Erythroblast (primary cell): ENCODE data around the gene RNF220.

Experiments used
- DNase-seq, 2 experiments: peaks; one replicate each; lab custom pipeline; 2025; lab: John Stamatoyannopoulos, UW
- GATA1 ChIP-seq: IDR thresholded peaks from 2 replicates; pipeline ENCODE4 v1.6.1; 2011; ENCODE audit warnings: low read depth, mild to moderate bottlenecking, control low read depth, low read length, moderate library complexity
- POLR2A ChIP-seq: IDR thresholded peaks from 2 replicates; pipeline ENCODE4 v1.6.1; 2011; ENCODE audit warnings: mild to moderate bottlenecking, low read length

Gene RNF220

DNA sequence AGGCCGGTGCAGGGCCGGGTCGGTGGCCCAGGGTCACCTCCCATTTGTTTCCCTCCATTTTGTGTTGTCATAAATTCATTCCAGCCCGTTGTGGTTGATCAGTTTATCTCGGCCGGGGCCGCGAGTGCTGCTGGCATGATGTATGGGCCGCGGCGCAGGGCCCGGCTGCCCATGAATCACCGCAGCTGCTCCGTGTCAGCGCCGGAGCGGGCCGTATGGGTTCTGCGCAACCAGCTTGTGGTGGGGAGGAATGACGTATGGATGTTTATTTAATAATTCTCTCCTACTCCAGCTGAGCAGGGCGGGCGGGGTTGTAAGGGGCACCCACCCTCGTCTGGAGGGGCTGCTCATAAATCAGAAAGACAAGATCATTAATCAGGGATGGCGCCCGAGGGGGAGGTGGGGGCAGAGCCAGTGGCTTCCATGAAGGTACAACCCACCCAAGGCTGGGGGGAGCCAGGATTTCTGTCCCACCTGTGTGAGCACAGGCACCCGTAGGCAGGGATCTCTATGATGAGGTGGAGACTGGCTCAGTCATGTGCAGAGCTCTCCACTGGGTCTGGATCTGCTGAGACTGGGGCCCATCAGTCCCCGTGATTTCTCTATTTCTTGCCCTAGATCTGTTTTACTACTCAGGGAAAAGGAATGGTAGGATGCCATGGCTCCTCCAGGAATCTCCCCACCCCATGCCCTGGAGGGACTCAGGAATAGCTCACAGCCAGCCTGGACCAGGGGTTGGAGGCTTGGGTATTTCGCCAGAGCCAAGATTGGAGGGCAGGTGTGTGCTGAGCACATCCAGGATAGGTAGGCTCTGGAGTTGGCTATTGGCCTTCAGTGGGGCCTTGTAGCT is 241.4 kb downstream of the RNF220 start:
- no peak for TF ChIP-seq GATA1
- DNase-seq: no peak

DNA sequence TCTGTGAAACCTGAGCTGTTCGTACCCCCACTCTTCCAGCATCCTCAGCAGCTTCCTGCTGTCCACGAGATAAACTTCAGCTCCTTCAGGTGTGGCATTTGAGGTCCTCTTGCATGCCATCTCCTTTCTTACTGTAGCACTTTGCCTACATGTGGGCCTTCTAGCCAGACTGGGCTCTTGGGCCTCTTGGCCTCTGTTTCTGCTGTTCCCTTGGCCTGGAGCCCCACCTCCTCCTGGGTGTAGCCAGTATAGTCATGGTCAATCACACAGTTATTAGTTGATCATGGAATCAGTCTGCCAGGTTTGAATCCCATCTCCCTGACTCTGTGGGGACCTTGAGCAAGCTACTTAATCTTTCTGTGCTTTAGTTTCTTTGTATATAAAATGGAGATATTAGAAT is 242.8 kb downstream of the RNF220 start:
- TF ChIP-seq POLR2A: no peak
- TF ChIP-seq GATA1: no peak
- no peak for DNase-seq

DNA sequence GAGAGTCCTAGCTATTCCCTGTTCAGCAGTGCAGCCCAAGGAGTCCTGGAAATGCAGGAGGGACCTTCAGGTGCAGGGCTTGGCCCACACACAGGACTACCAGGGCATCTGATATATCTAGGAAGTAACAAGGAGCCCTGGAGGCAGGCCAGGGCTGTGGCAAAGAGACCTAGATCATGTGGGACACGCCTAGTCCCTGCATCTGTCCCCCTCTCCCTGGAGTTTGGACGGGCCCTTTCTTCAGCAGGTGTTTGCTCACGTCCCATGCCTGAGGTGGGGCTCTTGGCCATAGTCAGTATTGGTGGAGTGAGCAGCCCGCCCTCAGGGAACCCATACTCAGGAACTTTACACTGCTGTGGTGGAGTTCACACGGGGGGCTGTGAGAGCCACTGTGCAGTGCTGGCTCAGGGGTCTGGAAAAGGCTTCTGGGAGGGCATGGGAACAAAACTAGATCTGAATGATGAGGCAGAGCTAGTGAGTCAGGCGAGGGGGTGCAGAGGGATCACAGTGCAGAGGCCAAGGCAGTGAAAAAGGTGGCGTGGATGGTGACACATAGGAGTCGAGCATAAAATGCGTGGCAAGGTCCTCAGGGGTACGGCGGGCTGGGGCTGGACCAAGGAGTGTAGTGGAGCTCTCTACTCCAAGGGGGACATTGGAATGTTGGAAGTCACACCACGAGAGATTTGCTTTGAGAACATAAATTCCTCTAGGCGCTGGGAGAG is 243.6 kb downstream of the RNF220 start:
- TF ChIP-seq GATA1 (no peak), POLR2A (no peak)
- DNase-seq: no peak

DNA sequence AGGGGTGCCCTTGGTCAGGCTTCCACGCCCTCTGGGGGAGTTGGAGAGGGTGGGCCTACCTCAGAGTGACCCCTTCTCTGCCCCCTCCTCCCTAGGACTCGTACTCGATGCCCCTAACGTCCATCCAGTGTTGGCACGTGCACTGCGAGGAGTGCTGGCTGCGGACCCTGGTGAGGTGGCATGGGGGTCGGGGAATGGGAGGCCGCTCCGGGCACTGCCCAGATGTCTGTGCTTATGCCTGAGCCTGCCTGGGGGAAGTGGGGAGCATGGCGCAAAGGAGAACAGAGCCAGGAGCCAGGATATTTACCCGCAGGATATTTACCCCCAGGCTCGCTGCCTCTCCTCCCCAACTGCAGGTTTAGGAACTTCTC is 244.7 kb downstream of the RNF220 start:
- no peak for TF ChIP-seq GATA1
- no peak for TF ChIP-seq POLR2A
- no peak for DNase-seq

DNA sequence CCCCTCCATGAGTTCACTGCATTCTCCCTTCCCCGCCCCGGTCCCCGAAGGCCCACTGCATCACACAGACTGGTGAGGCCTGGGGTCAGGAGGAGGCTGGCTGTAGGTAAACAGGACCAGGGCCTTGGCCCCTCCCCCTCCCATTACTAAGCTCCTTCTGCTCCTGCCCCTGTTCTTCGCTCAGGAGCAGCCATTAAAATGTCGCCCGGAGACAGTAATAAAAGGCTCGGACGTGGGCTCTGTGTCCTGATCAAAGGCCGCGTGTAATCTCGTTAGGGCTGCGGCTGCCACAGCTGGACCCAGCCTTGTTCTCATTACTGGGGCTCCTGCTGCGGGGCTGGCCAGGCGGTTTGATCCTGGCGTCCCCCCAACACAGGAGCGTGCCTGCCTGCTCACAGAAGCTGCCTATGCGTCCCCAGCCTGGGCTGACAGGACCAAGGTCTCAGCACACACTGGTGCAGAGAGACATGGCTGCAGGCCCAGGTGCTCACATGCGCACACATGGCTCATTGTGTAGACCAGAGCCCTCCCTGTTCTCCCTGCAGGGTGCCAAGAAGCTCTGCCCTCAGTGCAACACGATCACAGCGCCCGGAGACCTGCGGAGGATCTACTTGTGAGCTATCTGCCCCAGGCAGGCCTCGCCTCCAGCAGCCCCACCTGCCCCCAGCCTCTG is 245.2 kb downstream of the RNF220 start:
- TF ChIP-seq GATA1: no peak
- TF ChIP-seq POLR2A: no peak
- no peak for DNase-seq

DNA sequence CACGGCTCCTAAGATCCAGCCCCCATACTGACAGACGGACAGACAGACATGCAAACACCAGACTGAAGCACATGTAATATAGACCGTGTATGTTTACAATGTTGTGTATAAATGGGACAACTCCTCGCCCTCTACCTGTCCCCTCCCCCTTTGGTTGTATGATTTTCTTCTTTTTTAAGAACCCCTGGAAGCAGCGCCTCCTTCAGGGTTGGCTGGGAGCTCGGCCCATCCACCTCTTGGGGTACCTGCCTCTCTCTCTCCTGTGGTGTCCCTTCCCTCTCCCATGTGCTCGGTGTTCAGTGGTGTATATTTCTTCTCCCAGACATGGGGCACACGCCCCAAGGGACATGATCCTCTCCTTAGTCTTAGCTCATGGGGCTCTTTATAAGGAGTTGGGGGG is 246.0 kb downstream of the RNF220 start:
- no peak for DNase-seq
- TF ChIP-seq GATA1 (no peak), POLR2A (no peak)

DNA sequence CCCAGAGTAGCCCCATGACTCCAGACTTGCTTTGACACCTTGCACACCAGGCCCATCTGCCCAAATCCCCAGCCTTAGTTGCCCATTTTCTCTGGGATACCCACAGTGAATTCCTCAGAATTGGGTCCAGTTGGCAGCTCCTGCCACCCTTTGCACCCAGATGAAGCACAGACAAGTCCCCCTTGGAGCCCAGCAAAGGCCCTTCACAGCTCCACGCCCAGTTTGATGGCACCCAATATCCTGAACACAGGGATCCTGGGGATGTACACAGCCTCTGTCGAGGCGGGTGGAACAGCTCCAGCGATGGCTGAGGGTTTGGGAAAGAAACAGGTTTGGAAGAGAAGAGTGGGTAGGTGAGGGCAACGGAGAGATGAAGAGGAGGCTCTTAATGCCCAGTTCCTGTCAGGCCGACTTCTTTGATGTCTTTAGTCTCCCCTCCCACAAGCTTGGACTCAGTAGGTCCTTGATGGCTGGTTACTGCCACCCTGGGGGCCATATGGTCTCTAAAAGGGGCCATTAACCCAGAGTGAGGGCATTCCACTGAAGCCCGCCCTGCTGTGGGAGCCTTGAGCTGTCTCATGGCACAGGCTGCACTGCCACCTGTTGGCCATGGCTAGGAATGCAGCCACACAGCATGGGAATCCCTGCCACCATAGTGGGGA is 247.5 kb downstream of the RNF220 start:
- DNase-seq: peak; percentile 71 to 88
- TF ChIP-seq POLR2A: no peak
- no peak for TF ChIP-seq GATA1

DNA sequence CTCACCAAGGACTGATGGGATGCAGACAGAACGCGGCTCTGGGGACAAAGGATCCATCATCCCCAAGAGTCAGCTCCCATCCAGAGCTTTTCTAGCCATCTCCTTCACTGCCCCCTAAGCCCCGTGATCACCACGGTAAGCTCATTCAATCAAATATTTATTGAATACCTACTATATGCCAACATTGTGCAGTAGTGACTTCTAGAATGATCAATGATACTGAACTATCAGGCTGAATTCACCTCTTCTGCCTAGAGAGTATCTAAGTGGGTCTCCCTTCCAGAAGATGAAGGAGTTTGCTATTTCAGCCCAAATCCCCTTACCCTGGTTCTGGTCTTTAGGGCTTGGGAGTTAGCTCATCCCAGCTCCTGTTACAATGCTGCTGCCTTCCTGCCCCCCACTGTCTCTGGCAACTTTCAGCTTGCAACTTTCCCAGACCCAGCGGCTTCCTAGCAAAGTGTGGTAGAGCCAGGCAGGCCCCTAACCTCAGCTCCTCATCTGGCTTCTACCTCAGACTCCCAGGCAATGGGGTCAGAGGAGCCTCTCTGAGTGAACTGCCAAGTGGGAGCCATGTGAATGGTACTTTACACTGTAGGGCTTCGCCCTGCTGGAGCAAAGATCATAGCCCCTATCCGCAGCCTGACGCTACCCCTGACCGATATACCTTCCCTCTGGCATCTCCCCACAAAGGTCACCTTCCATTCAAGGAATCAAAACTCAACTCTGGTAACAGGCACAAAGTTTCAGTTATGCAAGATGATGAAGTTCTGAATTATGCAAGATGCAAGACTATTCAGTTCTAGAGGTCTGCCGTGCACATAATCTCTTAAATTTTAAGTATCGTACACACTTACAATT is 248.3 kb downstream of the RNF220 start:
- no peak for DNase-seq
- TF ChIP-seq GATA1: no peak
- no peak for TF ChIP-seq POLR2A

DNA sequence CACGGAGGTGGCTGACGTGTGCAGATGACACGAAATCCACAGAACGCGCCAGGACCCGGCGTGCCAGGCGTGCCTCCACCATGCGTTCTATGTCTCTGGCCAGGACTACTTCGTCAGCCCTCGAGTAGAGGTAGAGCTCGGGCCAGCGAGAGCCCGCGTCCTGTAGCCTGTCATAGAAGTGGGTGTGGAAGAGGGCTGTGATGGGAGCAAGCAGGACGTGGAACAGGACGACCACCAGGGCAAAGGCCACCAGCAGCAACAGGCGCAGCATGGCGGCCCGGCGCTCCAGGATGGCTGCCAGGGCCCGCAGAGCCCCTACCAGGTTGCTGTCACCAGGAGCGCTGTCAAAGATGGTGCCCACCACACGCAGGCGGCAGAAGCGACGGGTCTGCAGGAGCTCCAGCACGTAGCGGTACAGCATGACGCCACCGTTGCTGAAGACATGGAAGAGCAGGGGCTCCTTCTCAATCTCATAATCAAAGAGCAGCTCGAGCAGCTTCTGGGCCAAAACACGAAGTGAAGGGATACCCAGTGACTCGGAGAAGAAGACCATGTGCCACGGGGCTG is 249.6 kb downstream of the RNF220 start:
- DNase-seq: no peak
- TF ChIP-seq POLR2A (no peak), GATA1 (no peak)

DNA sequence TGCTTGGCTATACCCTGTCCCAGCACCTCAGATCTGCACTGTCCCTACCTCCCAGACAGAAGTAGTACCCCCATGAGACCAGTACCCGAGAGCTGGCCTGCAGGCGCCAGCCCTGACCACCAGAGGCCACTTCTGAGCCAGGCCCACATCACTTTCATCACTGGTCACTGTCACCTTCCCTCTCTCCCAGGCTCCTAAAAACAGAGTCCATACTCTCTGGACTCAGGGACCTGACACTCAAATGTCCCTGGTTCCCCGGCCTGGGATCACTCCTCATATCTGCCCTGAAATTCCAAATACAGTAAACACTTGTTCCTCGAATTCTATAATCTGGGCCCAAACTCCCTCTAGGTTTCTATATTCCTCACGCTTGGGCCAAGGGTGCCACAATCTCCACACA is 250.6 kb downstream of the RNF220 start:
- DNase-seq: peak; percentile 14 to 45
- TF ChIP-seq GATA1 (no peak), POLR2A (no peak)

DNA sequence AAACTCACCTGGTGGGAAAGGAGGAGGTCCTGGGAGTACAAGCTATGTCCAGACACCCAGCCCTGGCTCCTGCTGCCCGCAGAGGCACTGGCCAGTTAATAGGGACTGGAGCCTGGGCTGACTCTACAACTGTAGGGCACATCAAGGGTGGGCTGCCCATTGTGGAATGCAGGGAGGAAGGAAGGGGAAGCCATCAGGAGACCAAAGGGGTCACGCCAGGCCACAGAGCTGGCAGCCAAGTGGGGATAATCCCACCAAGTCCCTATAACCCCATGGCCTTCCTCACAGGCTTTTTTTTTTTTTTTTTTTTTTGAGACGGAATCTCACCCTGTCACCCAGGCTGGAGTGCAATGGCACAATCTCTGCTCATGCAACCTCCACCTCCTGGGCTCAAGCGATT is 254.5 kb downstream of the RNF220 start:
- no peak for DNase-seq
- no peak for TF ChIP-seq GATA1
- no peak for TF ChIP-seq POLR2A

DNA sequence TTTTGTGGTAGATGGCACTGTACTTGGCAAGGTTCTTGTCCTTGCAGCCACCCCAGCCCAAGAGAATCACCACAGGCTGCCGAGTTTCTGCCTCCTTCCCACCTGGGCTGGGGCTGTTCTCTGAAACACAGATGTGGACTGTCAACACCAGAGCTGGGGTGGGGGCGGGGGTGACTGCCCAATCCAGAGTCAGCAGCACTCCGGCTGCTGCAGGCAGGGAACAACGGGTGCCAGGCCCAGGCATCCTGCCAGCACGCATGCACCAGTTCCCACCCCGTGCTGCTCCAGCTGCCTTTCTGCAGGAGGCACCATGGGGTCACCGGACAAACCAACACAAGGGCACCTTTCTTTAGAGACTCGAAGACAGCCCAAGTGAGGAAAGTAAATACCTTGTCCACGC is 255.1 kb downstream of the RNF220 start:
- TF ChIP-seq POLR2A (no peak), GATA1 (no peak)
- no peak for DNase-seq
